HepG2 (cell line): ENCODE measurements around the gene FBXW2. TPM values are rescaled to one million over a fixed set of nuclear protein-coding genes. Genes with fewer than 3 reads are reported as not detected.
A peak's percentile ranks its signal among the peaks of the same experiment; 100 is the strongest.

Experiments used
- ATAC-seq: fragments of 200-7000 bp; cut with Tn5 transposase; 3 replicates; pipeline ENCODE4 v1.9.1; 2020; ENCODE audit warnings: mild to moderate bottlenecking, moderate library complexity
- BruUV-seq: library from RNA; stranded (reverse); fragments of 400-500 nt; replicated peaks from 2 replicates; lab custom pipeline; 2021; lab: Mats Ljungman, UMichigan
- CTCF ChIA-PET: fragments of 300-600 bp; formaldehyde crosslinking; extraction: SDS; loops from one replicate; lab custom pipeline; 2021; ENCODE audit warnings: low total read pairs, inconsistent platforms, low intra/inter-chr PET ratio; lab: Yijun Ruan, JAX
- POLR2A ChIA-PET: fragments of 350-600 bp; sonication (Branson Sonifier 250); formaldehyde crosslinking; loops from one replicate; lab custom pipeline; 2020; ENCODE audit warnings: antibody characterized with exemption, inconsistent platforms; lab: Yijun Ruan, JAX
- DNase-seq: peaks from one replicate; pipeline ENCODE4 v3.0.0-alpha.2; 2015; ENCODE audit warnings: low spot score
- FAIRE-seq: peaks from 3 replicates; lab custom pipeline; 2011; peaks lifted over from hg19 to GRCh38; lab: Jason Lieb, UNC
- H2AFZ ChIP-seq: one replicate; pipeline ENCODE4 v1.6.1; 2011; ENCODE audit warnings: low read length, inconsistent platforms
- H3K27ac ChIP-seq: fragments of 300-600 bp; 3 replicates; pipeline ENCODE4 v1.8.0; 2011; ENCODE audit warnings: mixed run types, mild to moderate bottlenecking, mixed read lengths, low read length, inconsistent platforms; ENCODE audit not compliant: insufficient read depth; ENCODE audit errors: extremely low read length
- H3K27me3 ChIP-seq, 2 experiments: fragments of 200-600 bp in 1 of 2; 2 replicates in 1 of 2; 3 replicates in 1 of 2; pipeline versions ENCODE4 v1.6.0 to v1.8.0; 2011; ENCODE audit warnings: low read length in 2 of 2, mild to moderate bottlenecking in 2 of 2, moderate library complexity in 2 of 2, inconsistent platforms in 1 of 2; ENCODE audit not compliant: insufficient read depth in 2 of 2, control insufficient read depth in 1 of 2
- H3K36me3 ChIP-seq, 2 experiments: fragments of 200-600 bp in 1 of 2; replicated peaks in 1 of 2; 2 replicates in 1 of 2; 3 replicates in 1 of 2; pipeline versions ENCODE4 v1.5.1 to v1.8.0; 2011; ENCODE audit warnings: low read length in 2 of 2, inconsistent platforms in 1 of 2; ENCODE audit not compliant: insufficient read depth in 2 of 2, control insufficient read depth in 1 of 2
- H3K4me1 ChIP-seq: 2 replicates; pipeline ENCODE4 v1.5.1; 2012; ENCODE audit warnings: low read length, inconsistent platforms; ENCODE audit not compliant: insufficient read depth
- H3K4me2 ChIP-seq: 2 replicates; pipeline ENCODE4 v1.6.0; 2011; ENCODE audit warnings: low read depth, low read length, inconsistent platforms
- H3K4me3 ChIP-seq, 3 experiments: fragments of 200-600 bp in 1 of 3; sonication (generic), shearing (Covaris generic) in 1 of 3; replicated peaks in 1 of 3; 2 replicates each; pipeline ENCODE4 v1.5.1; 2011 to 2016; ENCODE audit warnings: low read length in 3 of 3, inconsistent platforms in 2 of 3, low read depth in 2 of 3, mild to moderate bottlenecking in 2 of 3, control low read depth in 1 of 3, mixed read lengths in 1 of 3; ENCODE audit not compliant: insufficient read depth in 1 of 3
- H3K79me2 ChIP-seq: one replicate; pipeline ENCODE4 v1.6.1; 2011; ENCODE audit warnings: low read length, inconsistent platforms; ENCODE audit not compliant: insufficient read depth
- H3K9ac ChIP-seq: 2 replicates; pipeline ENCODE4 v1.6.0; 2011; ENCODE audit warnings: mild to moderate bottlenecking, low read depth, low read length, inconsistent platforms; ENCODE audit not compliant: insufficient read depth
- H3K9me3 ChIP-seq: 2 replicates; pipeline ENCODE4 v1.5.1; 2012; ENCODE audit warnings: mild to moderate bottlenecking, low read length
- H4K20me1 ChIP-seq: 2 replicates; pipeline ENCODE4 v1.6.0; 2011; ENCODE audit warnings: inconsistent platforms, mild to moderate bottlenecking, low read length, moderate library complexity; ENCODE audit not compliant: insufficient read depth
- AHR ChIP-seq: IDR thresholded peaks from 2 replicates; pipeline ENCODE4 v1.6.1; 2018; ENCODE audit warnings: missing genetic modification reagents, missing compliant biosample characterization
- ARID3A ChIP-seq: IDR thresholded peaks from 2 replicates; pipeline ENCODE4 v1.6.1; 2012; ENCODE audit warnings: low read depth, low read length, improper control_type of control experiment
- BCL6 ChIP-seq: IDR thresholded peaks from 2 replicates; pipeline ENCODE4 v1.6.1; 2016; ENCODE audit warnings: missing genetic modification reagents, missing compliant biosample characterization
- CBX1 ChIP-seq: IDR thresholded peaks from one replicate; pipeline ENCODE4 v1.6.1; 2016; ENCODE audit warnings: antibody characterized with exemption, low read depth
- CREM ChIP-seq, 2 experiments: sonication (generic) in 1 of 2; formaldehyde crosslinking in 1 of 2; IDR thresholded peaks; 2 replicates each; pipeline versions ENCODE4 v1.4.0 to v1.6.1; 2016 to 2020; ENCODE audit warnings: antibody characterized with exemption in 1 of 2, mild to moderate bottlenecking in 1 of 2, missing genetic modification reagents in 1 of 2
- HMG20A ChIP-seq: IDR thresholded peaks from 2 replicates; pipeline ENCODE4 v1.6.1; 2016; ENCODE audit warnings: borderline replicate concordance
- MIER3 ChIP-seq: IDR thresholded peaks from 2 replicates; pipeline ENCODE4 v1.6.1; 2016; ENCODE audit warnings: missing compliant biosample characterization, borderline replicate concordance
- MIXL1 ChIP-seq: IDR thresholded peaks from 2 replicates; pipeline ENCODE4 v1.6.1; 2016
- NAIF1 ChIP-seq: sonication (generic); formaldehyde crosslinking; IDR thresholded peaks from 2 replicates; pipeline ENCODE4 v1.5.0; 2020; ENCODE audit warnings: mild to moderate bottlenecking, missing genetic modification reagents, borderline replicate concordance
- NFIB ChIP-seq: sonication (generic); formaldehyde crosslinking; IDR thresholded peaks from 2 replicates; pipeline ENCODE4 v1.9.0; 2021; ENCODE audit warnings: missing genetic modification reagents, mild to moderate bottlenecking, borderline replicate concordance
- PHB2 ChIP-seq: fragments of 450-650 bp; IDR thresholded peaks from 2 replicates; pipeline ENCODE4 v1.6.1; 2018; ENCODE audit not compliant: partially characterized antibody
- PRDM10 ChIP-seq: sonication (generic); formaldehyde crosslinking; IDR thresholded peaks from 2 replicates; pipeline ENCODE4 v1.4.0; 2020; ENCODE audit warnings: low read depth, missing genetic modification reagents
- RAD21 ChIP-seq: fragments of 450-650 bp; formaldehyde crosslinking; IDR thresholded peaks from 2 replicates; pipeline ENCODE4 v1.5.0; 2020; ENCODE audit warnings: mild to moderate bottlenecking
- RFXAP ChIP-seq: sonication (generic); formaldehyde crosslinking; IDR thresholded peaks from 2 replicates; pipeline ENCODE4 v1.4.0; 2020; ENCODE audit warnings: missing genetic modification reagents, borderline replicate concordance
- SNRNP70 ChIP-seq: fragments of 200-400 bp; formaldehyde crosslinking; IDR thresholded peaks from 2 replicates; pipeline ENCODE4 v1.6.1; 2017; ENCODE audit warnings: mild to moderate bottlenecking, low read depth, low read length, moderate library complexity
- SP2 ChIP-seq: sonication (generic); formaldehyde crosslinking; IDR thresholded peaks from 2 replicates; pipeline ENCODE4 v1.5.1; 2020; ENCODE audit warnings: mild to moderate bottlenecking, missing genetic modification reagents
- STAG1 ChIP-seq: sonication (generic); formaldehyde crosslinking; IDR thresholded peaks from 2 replicates; pipeline ENCODE4 v1.4.0; 2020; ENCODE audit warnings: missing genetic modification reagents
- TEAD3 ChIP-seq: optimal IDR thresholded peaks from 2 replicates; pipeline ENCODE3; 2016; ENCODE audit warnings: borderline replicate concordance
- THRA ChIP-seq: sonication (generic); formaldehyde crosslinking; IDR thresholded peaks from 2 replicates; pipeline ENCODE4 v1.4.0; 2020; ENCODE audit warnings: missing genetic modification reagents, borderline replicate concordance
- ZNF121 ChIP-seq: sonication (generic); formaldehyde crosslinking; IDR thresholded peaks from 2 replicates; pipeline ENCODE4 v1.5.0; 2020; ENCODE audit warnings: mild to moderate bottlenecking, missing genetic modification reagents
- WGBS: methylation state at CpG from one replicate; pipeline ENCODE4 v1.1.6; 2017; ENCODE audit warnings: low lambda C conversion rate; 5-methylcytosine and 5-hydroxymethylcytosine counted together
- in situ Hi-C: cut with HindIII; loops from 2 replicates; pipeline ENCODE4 v1.10.0; 2017; ENCODE audit warnings: low pct_unique_long_range_greater_than_20kb; ENCODE audit not compliant: extremely low pct_ligation_motif_present
- intact Hi-C: fragments of 100-400 bp; cut with micrococcal nuclease; formaldehyde crosslinking; loops from one replicate; pipeline ENCODE4 v1.10.0; 2022; ENCODE audit not compliant: unreplicated experiment
- polyA plus RNA-seq, 8 experiments: library from polyadenylated mRNA; depleted of rRNA in 3 of 8; stranded (reverse) in 7 of 8; unstranded in 1 of 8; fragments of >200 nt; fragmentation: Illumina TruSeq in 4 of 8; extraction: Trizol in 4 of 8; gene quantifications; 2 replicates each; pipeline versions ENCODE4 v1.2.1 to v1.2.3, GENCODE V29; 2011 to 2016; ENCODE audit warnings: low read depth in 4 of 8, missing spikeins in 1 of 8, mixed read lengths in 1 of 8; ENCODE audit not compliant: insufficient read depth in 1 of 8
- total RNA-seq, 5 experiments: library from RNA; depleted of rRNA; stranded (reverse); fragments of >200 nt; fragmentation: Illumina TruSeq; extraction: Trizol; gene quantifications; 2 replicates each; pipeline ENCODE4 v1.2.3, GENCODE V29; 2016; ENCODE audit warnings: low read depth in 1 of 5

The FBXW2 gene
- total and polyA plus RNA-seq, 2 of the 13 experiments (the other 11 are each of a cell fraction or from before 2014, with no cell fraction given): 35.4 to 43.1 TPM

- intact Hi-C loops: loop anchor here (5.0 kb wide), 1 partner anchor 194 kb away; no protein-coding TSS in a partner anchor
- Histone ChIP-seq H3K27me3 (no peaks in the 10 kb centered on the region), H3K27ac (no peak overlapping the region), H3K36me3 (no peaks in the 10 kb centered on the region), H2AFZ (no peak overlapping the region), H3K4me2 (no peak overlapping the region), H3K4me1 (peaks cover 7% of the 10 kb centered on the region), H3K9ac (no peak overlapping the region), H4K20me1 (no peaks in the 10 kb centered on the region), H3K9me3 (no peaks in the 10 kb centered on the region), H3K79me2 (no peaks in the 10 kb centered on the region), H3K4me3 (no peak overlapping the region)
- POLR2A ChIA-PET: no interaction called here
- BruUV-seq: no TSS peak
- in situ Hi-C loops: no loop called here
- DNase-seq (peak; percentile 70), ATAC-seq (peak; percentile 96), FAIRE-seq (peak; percentile 82)
- CTCF ChIA-PET: interaction anchor here (0.9 to 1.9 kb wide), 4 partner anchors 13 to 316 kb away, joined by 3 to 11 read pairs (median 7); no protein-coding TSS in a partner anchor
- 56% methylated on average over 6 of the region's 6 CpGs for WGBS
- no peak for TF ChIP-seq SNRNP70
- peak; percentile 82 for TF ChIP-seq RAD21 (CRISPR knock-in tag)
- no peak for TF ChIP-seq PHB2
- TF ChIP-seq NAIF1 (CRISPR knock-in tag): no peak
- TF ChIP-seq BCL6 (CRISPR knock-in tag): 0 out of 2 replicates have a peak, but pooled peaks have one; percentile 10
- no peak for TF ChIP-seq RFXAP
- TF ChIP-seq CREM (IDR thresholded peaks at IDR 0.05): no peak
- no peak for TF ChIP-seq CREM (CRISPR knock-in tag; IDR thresholded peaks at IDR 0.05)
- peak; percentile 89 for TF ChIP-seq TEAD3 (CRISPR knock-in tag)
- TF ChIP-seq MIXL1 (CRISPR knock-in tag): 0 out of 2 replicates have a peak, but pooled peaks have one; percentile 34
- TF ChIP-seq SP2: no peak
- no peak for TF ChIP-seq CBX1
- no peak for TF ChIP-seq HMG20A (CRISPR knock-in tag)
- TF ChIP-seq STAG1 (CRISPR knock-in tag): peak; percentile 90
- TF ChIP-seq NFIB (CRISPR knock-in tag): no peak
- TF ChIP-seq ZNF121 (CRISPR knock-in tag): 0 out of 2 replicates have a peak, but pooled peaks have one; percentile 27
- peak; percentile 48; the same call in 1 of the 2 replicates for TF ChIP-seq PRDM10 (CRISPR knock-in tag)
- no peak for TF ChIP-seq AHR
- no peak for TF ChIP-seq MIER3 (CRISPR knock-in tag)
- TF ChIP-seq ARID3A: peak; percentile 55; the same call in 1 of the 2 replicates
- TF ChIP-seq THRA (CRISPR knock-in tag): no peak
Observed at GRCh38 chr9:120742951-120743416, 50.2 kb downstream of the FBXW2 start.
